Erythroblast (primary cell): ENCODE data around the gene ABCD1.
"Not testable (repeated sequence)": the region's sequence is repeated elsewhere in the genome, so short reads cannot be mapped to it uniquely, and the experiment has no call there.

Source experiments
- GATA1 ChIP-seq: IDR thresholded peaks from 2 replicates; pipeline ENCODE4 v1.6.1; 2011; ENCODE audit warnings: low read depth, mild to moderate bottlenecking, control low read depth, low read length, moderate library complexity
- POLR2A ChIP-seq: IDR thresholded peaks from 2 replicates; pipeline ENCODE4 v1.6.1; 2011; ENCODE audit warnings: mild to moderate bottlenecking, low read length

- not testable (repeated sequence) for TF ChIP-seq POLR2A, GATA1
These were observed 5.5 kb downstream of the ABCD1 start for GRCh38 chrX:153730115-153730514.
